GM21515 (cell line): Measurements from ENCODE around the gene KCNQ1OT1.

Experiments
- ATAC-seq: cut with Tn5 transposase; IDR thresholded peaks from one replicate; pipeline ENCODE4 v1.9.1; 2021; ENCODE audit not compliant: unreplicated experiment

KCNQ1OT1 gene

GRCh38 chr11:2699531-2700414, at the start of gene KCNQ1OT1:
Gene KCNQ1OT1, minus strand, starts transcription at chr11:2699994.
- ATAC-seq = peak; percentile 89

- no peak for ATAC-seq
Observed at GRCh38 chr11:2748814-2749554, 49.2 kb upstream of the KCNQ1OT1 start.

GRCh38 chr11:2748061-2748813, 48.4 kb upstream of the KCNQ1OT1 start:
- no peak for ATAC-seq

- no peak for ATAC-seq
Observed at GRCh38 chr11:2747248-2748027, 47.6 kb upstream of the KCNQ1OT1 start.

GRCh38 chr11:2746401-2747247, 46.8 kb upstream of the KCNQ1OT1 start:
- no peak for ATAC-seq

GRCh38 chr11:2745511-2745910, 45.7 kb upstream of the KCNQ1OT1 start:
- ATAC-seq = no peak

- no peak for ATAC-seq
Observed at GRCh38 chr11:2744166-2744565, 44.4 kb upstream of the KCNQ1OT1 start.

GRCh38 chr11:2743427-2744110, 43.8 kb upstream of the KCNQ1OT1 start:
- ATAC-seq = no peak

- no peak for ATAC-seq
Observed at GRCh38 chr11:2742611-2743426, 43.0 kb upstream of the KCNQ1OT1 start.

GRCh38 chr11:2742201-2742600, 42.4 kb upstream of the KCNQ1OT1 start:
- no peak for ATAC-seq

- ATAC-seq = no peak
Observed at GRCh38 chr11:2741377-2742131, 41.8 kb upstream of the KCNQ1OT1 start.

- ATAC-seq = no peak
Observed at GRCh38 chr11:2741006-2741376, 41.2 kb upstream of the KCNQ1OT1 start.

GRCh38 chr11:2740275-2740940, 40.6 kb upstream of the KCNQ1OT1 start:
- no peak for ATAC-seq

GRCh38 chr11:2739531-2740274, 39.9 kb upstream of the KCNQ1OT1 start:
- ATAC-seq = no peak

GRCh38 chr11:2738551-2739431, 39.0 kb upstream of the KCNQ1OT1 start:
- no peak for ATAC-seq
